HEK293T (cell line): ENCODE data around the gene HAX1.
"Not testable (repeated sequence)": the region's sequence is repeated elsewhere in the genome, so short reads cannot be mapped to it uniquely, and the experiment has no call there.

Experiments used
- BHLHE40 ChIP-seq: fragments of 450-650 bp; IDR thresholded peaks from 2 replicates; pipeline ENCODE4 v1.6.1; 2016; ENCODE audit warnings: mild to moderate bottlenecking, moderate library complexity, borderline replicate concordance
- CTBP1 ChIP-seq: fragments of 450-650 bp; IDR thresholded peaks from 2 replicates; pipeline ENCODE4 v1.6.1; 2016; ENCODE audit warnings: borderline replicate concordance
- ELF4 ChIP-seq: fragments of 450-650 bp; IDR thresholded peaks from 2 replicates; pipeline ENCODE4 v1.6.1; 2017; ENCODE audit warnings: antibody characterized with exemption
- FOXA1 ChIP-seq: fragments of 450-650 bp; IDR thresholded peaks from 2 replicates; pipeline ENCODE4 v1.6.1; 2016; ENCODE audit warnings: mild to moderate bottlenecking
- FOXK2 ChIP-seq: fragments of 450-650 bp; IDR thresholded peaks from 2 replicates; pipeline ENCODE4 v1.6.1; 2016; ENCODE audit warnings: mild to moderate bottlenecking
- FOXM1 ChIP-seq: fragments of 450-650 bp; IDR thresholded peaks from 2 replicates; pipeline ENCODE4 v1.6.1; 2017; ENCODE audit warnings: mild to moderate bottlenecking, borderline replicate concordance
- HDGF ChIP-seq: fragments of 450-650 bp; IDR thresholded peaks from 2 replicates; pipeline ENCODE4 v1.6.1; 2017; ENCODE audit warnings: antibody characterized with exemption, borderline replicate concordance
- LEF1 ChIP-seq: fragments of 450-650 bp; IDR thresholded peaks from 2 replicates; pipeline ENCODE4 v1.6.1; 2017; ENCODE audit warnings: mild to moderate bottlenecking, borderline replicate concordance
- NFRKB ChIP-seq: fragments of 450-650 bp; IDR thresholded peaks from 2 replicates; pipeline ENCODE4 v1.6.1; 2016; ENCODE audit warnings: mild to moderate bottlenecking, moderate library complexity
- SP1 ChIP-seq: fragments of 450-650 bp; IDR thresholded peaks from 2 replicates; pipeline ENCODE4 v1.6.1; 2017
- SUZ12 ChIP-seq: fragments of 450-650 bp; IDR thresholded peaks from 2 replicates; pipeline ENCODE4 v1.6.1; 2016; ENCODE audit warnings: mild to moderate bottlenecking
- TARDBP ChIP-seq: fragments of 450-650 bp; IDR thresholded peaks from 2 replicates; pipeline ENCODE4 v1.6.1; 2016
- ZNF384 ChIP-seq: fragments of 450-650 bp; IDR thresholded peaks from 2 replicates; pipeline ENCODE4 v1.6.1; 2016

GRCh38 chr1:154233127-154233526, 39.3 kb upstream of the HAX1 start:
- TF ChIP-seq ZNF384, SP1, BHLHE40, TARDBP, FOXK2, SUZ12, FOXM1, LEF1, NFRKB, CTBP1, HDGF, FOXA1, ELF4: not testable (repeated sequence)
